Adrenal gland (tissue), 5 donors: Measurements from ENCODE around the gene RAB40C.

ENCODE experiments used
- CTCF ChIP-seq, 6 experiments: fragments of 450-650 bp in 4 of 6; fragments of 200-600 bp in 2 of 6; sonication (generic) in 1 of 6; IDR thresholded peaks; 1 replicate in 5 of 6; 2 replicates in 1 of 6; pipeline versions ENCODE4 v1.5.1 to v1.8.0; 2016 to 2021; ENCODE audit warnings: antibody characterized with exemption in 6 of 6, mild to moderate bottlenecking in 2 of 6, moderate library complexity in 1 of 6
- POLR2A ChIP-seq, 2 donors: fragments of 450-650 bp; IDR thresholded peaks; one replicate each; pipeline ENCODE4 v1.6.1; 2017; ENCODE audit warnings: antibody characterized with exemption in 2 of 2, mild to moderate bottlenecking in 2 of 2, moderate library complexity in 1 of 2
- donor health status: DM: no; HTN: no; CAD: no.

- TF ChIP-seq POLR2A (IDR thresholded peaks at IDR 0.05) (no peak), CTCF (IDR thresholded peaks at IDR 0.05) (no peak)
Measured at GRCh38 chr16:588639-588888, 1.3 kb upstream of the RAB40C start.
